WI38 (cell line): ENCODE results near the gene KANK3.
A peak's percentile ranks its signal among the peaks of the same experiment; 100 is the strongest.
"Not testable (repeated sequence)": the region's sequence is repeated elsewhere in the genome, so short reads cannot be mapped to it uniquely, and the experiment has no call there.

ENCODE experiments used
- H3K4me3 ChIP-seq: 2 replicates; pipeline ENCODE4 v1.5.1; 2011; ENCODE audit warnings: low read depth, mild to moderate bottlenecking, control low read depth, low read length
- CTCF ChIP-seq: IDR thresholded peaks from 2 replicates; pipeline ENCODE4 v1.5.1; 2012; ENCODE audit warnings: low read depth, mild to moderate bottlenecking, control low read depth, low read length

Gene KANK3

GRCh38 chr19:8352134-8352827, 9.2 kb upstream of the KANK3 start:
- peak overlapping the region; percentile 40 for H3K4me3 ChIP-seq
- no peak for TF ChIP-seq CTCF

- H3K4me3 ChIP-seq, result not testable (repeated sequence)
These were observed 6.7 kb upstream of the KANK3 start for GRCh38 chr19:8349629-8350372.

DNA sequence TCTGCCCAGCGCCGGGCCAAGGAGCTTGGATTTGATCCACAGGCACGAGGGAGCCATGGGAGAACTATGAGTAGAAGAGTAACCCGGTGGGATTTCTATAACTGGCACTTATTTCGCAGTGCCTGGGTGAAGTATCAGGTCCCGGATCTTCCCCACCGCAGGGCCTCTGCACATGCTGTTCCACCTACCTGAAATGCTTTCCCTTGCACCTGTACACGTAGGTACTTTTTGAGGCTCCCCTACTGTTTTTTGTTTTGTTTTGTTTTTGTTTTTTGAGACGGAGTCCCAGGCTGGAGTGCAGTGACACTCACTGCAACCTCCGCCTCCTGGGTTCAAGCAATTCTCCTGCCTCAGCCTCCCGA, 402 bp upstream of the KANK3 start:
- no peak overlapping the region for H3K4me3 ChIP-seq
- TF ChIP-seq CTCF, result no peak

DNA sequence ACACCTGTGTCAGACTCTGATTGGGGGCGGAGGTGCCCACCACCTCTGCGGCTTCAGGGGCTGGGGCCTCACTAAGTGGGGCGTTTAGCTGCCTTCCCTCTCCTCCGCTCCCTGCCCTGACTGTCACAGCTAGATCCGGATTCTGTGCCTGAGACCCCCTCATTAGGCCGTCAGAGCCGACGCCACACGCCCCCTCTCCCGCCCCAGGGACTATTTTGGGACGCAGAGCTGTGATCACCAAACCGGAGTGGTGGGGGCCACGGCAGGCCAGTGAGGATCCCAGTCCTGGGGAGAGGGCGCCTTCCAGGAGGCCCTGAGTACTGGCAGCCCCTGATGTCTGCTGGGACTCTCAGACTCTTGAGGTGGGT, 762 bp downstream of the KANK3 start:
- H3K4me3 ChIP-seq, result no peak overlapping the region
- TF ChIP-seq CTCF, result no peak

- H3K4me3 ChIP-seq, result not testable (repeated sequence)
These were observed 1.6 kb downstream of the KANK3 start for GRCh38 chr19:8341504-8341903.

DNA sequence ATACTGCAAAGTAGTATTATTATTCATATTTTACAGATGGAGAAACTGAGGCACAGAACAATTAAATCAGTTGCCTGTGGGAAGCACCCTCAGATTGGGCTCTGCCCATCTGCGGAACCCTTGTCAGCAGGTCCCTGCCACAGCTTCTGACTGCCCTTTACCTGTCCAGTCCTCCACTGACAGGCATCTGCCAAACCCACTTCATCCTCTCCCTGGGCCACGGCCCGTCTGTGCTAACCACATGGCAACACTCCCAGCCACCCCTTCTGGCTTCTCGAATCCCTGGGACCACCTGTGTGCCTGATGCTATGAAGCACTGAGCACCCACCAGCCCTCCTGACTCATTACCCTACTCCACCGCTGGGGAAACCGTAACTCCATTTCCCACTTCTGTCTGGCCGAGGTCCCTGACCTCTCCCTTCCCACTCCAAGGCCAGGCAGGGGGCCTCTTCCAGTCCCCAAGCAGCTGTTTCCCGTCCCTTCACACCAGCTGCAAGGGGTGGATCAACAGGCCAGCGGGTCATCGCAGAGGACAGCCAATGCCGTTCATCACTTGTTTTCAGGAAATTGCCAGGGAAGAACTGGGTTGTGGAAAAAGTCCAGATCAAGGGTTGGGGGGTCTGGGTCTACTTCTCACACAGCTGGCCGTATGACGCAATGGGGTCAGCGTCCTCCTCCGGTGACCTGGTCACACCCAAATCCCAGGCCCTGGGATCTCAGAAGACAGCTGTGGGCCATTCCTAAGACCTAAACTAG, 2.5 kb downstream of the KANK3 start:
- 0 out of 2 replicates have a peak, but pooled peaks have one; percentile 9 for TF ChIP-seq CTCF
- no peak overlapping the region for H3K4me3 ChIP-seq

- TF ChIP-seq CTCF, result no peak
- no peak overlapping the region for H3K4me3 ChIP-seq
These were observed 4.2 kb downstream of the KANK3 start for GRCh38 chr19:8338835-8339234.

GRCh38 chr19:8337728-8338127, 5.3 kb downstream of the KANK3 start:
- H3K4me3 ChIP-seq, result no peak overlapping the region
- TF ChIP-seq CTCF, result no peak
